Measurements from ENCODE around the gene SMAGP.
"Not testable (repeated sequence)": the region's sequence is repeated elsewhere in the genome, so short reads cannot be mapped to it uniquely, and the experiment has no call there.

The SMAGP gene

DNA sequence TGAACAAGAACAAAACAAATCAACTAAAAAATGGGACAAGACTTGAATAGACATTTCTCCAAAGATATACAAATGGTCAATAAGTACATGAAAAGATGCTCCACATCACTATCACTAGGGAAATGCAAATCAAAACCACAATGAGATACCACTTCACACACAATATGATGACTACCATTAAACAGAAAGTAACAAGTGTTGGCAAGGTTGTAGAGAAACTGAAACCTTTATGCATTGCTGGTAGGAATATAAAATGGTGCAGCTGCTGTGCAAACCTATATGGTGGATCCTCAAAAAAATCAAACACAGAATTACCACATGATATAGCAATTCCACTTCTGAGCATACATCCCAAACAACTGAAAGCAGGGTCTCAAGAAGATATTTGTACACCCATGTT is 5.2 kb downstream of the SMAGP start:
- no peak for DNase-seq

GRCh38 chr12:51264297-51264696 is 5.9 kb downstream of the SMAGP start:
- DNase-seq: no peak

GRCh38 chr12:51263341-51263740 is 6.9 kb downstream of the SMAGP start:
- no peak for DNase-seq

GRCh38 chr12:51262758-51263177 is 7.4 kb downstream of the SMAGP start:
- DNase-seq: peak in 2 of 56 donors; percentile 22 to 36

DNA sequence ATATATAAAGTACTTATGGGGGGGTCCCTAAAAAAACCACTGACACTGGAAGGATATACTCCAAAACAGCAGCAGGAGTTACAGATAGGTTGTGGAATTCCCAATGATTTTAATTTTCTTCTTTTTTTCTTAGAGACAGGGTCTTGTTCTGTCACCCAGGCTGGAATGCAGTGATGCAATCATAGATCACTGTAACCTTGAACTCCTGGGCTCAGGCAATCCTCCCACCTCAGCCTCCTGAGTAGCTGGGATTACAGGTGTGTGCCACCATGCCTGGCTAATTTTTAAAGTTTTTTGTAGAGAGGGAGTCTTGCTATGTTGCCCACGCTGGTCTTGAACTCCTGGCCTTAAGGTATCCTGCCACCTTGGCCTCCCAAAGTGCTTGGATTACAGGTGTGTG is 10.6 kb downstream of the SMAGP start:
- DNase-seq: not testable (repeated sequence)

- DNase-seq: no peak
These were observed 15.7 kb downstream of the SMAGP start for GRCh38 chr12:51254536-51254935.

- no peak for DNase-seq
These were observed 16.9 kb downstream of the SMAGP start for GRCh38 chr12:51253276-51253675.

DNA sequence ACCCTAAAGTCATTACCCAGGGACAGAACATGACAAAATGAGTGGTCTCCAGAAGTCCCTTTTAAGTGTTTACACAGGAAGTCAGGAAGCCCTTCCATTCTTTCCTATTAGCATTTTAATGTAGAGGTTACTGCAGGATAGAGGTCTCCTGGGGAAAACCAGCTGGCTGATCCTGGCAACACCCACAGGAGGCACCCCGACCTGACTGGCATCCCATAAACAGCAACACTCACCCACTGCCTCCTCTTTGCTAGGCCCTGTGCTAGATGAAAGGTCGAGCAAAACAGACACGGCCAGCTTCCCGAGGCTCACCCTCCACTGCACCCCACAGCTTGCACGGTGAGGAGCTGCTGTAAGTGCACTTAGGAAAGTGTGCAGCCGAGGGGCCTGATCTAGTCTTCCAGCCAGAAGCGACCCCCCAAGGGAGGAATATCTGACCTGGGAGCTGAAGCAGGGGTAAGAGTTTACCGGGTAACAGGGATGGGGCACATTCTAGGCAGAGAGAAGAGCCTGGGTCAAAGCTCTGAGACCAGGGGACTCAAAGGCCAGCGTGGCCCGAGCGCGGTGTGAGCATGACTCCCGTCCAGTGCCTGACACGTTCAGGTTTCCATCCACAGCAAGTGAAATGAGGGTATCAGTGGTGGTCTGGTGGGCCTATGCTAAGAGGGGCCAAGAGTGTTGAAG is 22.6 kb downstream of the SMAGP start:
- DNase-seq: no peak

GRCh38 chr12:51246254-51246853 is 23.9 kb downstream of the SMAGP start:
- DNase-seq: peak in 2 of 56 donors; percentile 12 to 16

- no peak for DNase-seq
These were observed 24.6 kb downstream of the SMAGP start for GRCh38 chr12:51245476-51246253.

GRCh38 chr12:51244269-51244668 is 25.9 kb downstream of the SMAGP start:
- DNase-seq: no peak

- no peak for DNase-seq
These were observed 27.3 kb downstream of the SMAGP start for GRCh38 chr12:51242876-51243275.

DNA sequence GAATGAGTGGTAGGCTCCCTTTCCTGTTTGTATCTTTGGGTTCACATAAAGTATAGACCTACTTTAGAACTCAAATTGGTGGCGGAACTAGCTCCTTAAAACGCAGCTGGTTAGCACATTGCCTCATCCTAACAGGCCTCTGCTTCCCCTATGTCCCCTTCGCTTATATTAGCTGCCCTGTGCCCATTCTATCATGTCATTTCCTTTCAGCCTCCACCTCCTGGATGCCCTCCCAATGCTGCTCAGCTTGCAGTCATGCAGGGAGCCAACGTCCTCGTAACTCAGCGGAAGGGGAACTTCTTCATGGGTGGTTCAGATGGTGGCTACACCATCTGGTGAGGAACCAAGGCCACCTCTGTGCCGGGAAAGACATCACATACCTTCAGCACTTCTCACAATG is 28.1 kb downstream of the SMAGP start:
- DNase-seq: peak in 2 of 56 donors; percentile 14 to 24

DNA sequence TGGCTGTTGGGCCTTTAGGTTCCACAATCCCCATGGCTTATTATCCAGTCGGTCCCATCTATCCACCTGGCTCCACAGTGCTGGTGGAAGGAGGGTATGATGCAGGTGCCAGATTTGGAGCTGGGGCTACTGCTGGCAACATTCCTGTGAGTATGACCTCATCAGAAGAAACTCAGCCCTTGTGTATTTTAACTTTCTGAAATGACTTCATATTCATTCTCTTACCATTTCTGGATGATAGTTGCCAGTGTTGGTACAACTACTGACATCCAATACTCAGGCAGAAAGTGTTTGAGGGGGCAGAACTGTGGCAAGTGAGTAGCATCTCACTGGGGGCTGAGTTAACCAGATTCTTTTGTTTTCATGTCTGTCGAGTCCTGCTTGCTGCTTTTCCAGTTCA is 29.2 kb downstream of the SMAGP start:
- DNase-seq: no peak

DNA sequence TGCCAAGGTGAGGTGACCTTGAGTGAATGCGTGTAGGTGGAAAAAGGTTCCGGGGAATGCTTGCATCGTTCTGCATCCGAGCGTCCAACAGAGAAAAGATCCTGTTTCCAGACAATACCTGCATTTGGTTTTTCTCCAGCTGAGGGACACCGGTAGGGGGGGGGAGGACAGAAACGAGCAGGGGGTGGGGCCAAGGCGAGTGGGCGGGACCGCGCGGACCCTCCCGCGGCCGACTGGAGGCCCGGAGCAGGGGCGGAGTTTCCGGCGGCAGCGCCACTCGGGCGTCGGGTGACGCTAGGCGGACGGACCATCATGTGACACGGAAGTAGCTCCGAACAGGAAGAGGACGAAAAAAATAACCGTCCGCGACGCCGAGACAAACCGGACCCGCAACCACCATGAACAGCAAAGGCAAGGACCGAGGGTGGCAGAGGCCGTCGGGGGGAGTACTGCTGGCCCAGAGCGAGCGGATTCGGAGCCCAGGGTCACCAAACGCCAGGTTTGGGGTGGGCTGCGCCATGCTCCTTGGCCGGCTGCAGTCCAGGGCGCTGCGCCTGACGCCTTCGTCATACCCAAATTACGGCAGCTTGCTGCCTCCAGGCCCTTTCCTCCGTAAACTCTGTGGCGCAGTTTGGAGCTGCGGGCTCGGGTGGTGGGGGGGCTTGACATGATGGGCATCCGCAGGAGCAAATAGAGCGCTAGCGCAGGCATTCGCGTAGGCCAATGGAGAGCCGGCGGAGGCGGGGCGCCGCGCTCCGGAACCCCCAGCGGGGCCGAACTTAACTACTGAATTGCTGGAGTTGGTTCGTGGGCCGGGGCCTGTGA is 31.5 kb downstream of the SMAGP start, which contains the start of gene DAZAP2:
TSS of gene DAZAP2 (plus strand) at position 317 of the 825 bp plus-strand sequence. CDS start at position 399, 82 bp downstream.
- DNase-seq: peak; percentile 37 to 97 (median 90)

DNA sequence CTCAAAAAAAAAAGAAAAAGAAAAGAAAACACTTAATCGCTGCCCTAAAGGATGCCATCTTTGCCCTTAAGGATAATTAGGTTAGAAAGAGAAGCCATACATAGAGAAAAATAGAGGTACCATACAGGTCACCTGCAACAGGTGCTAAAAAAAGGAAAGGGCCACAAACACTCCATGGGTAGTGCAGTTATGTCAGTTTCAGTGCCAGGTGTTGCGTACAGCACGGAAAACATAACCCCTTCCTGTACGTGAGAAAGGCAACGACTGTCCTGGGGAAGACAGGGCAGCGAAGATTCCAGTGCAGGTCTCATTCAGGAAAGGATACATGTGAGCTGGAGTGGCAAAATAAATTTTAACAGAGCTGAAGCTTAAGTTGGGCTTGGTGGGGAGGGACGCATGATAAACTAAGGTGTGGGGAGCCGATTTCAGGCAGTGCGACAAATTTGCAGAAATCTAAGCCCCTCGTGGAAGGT is 32.1 kb downstream of the SMAGP start:
- DNase-seq: no peak

DNA sequence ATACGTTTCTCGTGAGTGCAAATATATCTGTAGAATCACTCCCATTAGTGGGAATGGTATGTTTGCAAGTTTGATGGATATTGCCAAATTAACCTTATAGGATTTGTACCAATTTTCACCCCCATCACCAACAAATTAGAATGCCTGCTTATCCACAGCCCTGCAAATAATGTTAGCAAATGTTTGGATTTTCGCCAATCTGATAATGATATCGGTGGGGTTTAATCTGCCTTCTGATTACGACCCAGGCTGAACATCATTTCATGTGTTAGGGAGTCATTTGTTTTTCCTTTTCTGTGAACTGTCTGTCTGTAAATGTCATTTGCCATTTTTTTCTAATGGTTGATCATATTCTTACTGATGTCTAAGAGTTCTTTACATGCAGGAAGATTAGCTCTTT is 35.7 kb downstream of the SMAGP start:
- DNase-seq: no peak

GRCh38 chr12:51232642-51233041 is 37.6 kb downstream of the SMAGP start:
- no peak for DNase-seq

DNA sequence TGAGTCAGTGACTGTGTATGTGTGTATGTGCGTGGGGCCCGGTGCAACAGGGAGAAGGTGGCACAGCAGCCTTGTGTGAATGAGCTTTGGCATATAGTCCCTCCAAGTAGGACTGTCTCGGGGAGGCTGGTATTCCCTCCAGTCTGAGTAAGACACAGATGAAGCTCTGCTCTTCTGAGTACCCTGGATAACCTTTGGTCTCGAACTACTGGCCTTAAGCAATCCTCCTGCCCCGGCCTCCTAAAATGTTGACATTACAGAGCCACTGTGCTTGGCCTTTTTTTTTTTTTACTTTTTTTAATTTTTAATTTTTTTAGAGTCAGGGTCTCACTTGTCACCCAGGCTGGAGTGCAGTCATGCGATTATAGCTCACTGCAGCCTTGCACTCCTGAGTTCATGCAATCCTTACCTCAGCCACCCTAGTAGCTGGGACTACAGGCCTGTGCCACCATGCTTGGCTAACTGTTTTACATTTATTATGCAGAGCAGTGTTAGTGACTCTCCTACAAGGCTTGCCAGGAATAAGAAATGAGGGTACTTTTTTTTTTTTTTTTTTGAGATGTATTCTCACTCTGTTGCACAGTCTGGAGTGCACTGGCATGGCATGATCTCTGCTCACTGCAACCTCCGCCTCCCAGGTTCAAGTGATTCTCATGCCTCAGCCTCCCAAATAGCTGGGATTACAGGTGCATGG is 41.0 kb downstream of the SMAGP start:
- no peak for DNase-seq

GRCh38 chr12:51227962-51228361 is 42.3 kb downstream of the SMAGP start:
- DNase-seq: no peak

DNA sequence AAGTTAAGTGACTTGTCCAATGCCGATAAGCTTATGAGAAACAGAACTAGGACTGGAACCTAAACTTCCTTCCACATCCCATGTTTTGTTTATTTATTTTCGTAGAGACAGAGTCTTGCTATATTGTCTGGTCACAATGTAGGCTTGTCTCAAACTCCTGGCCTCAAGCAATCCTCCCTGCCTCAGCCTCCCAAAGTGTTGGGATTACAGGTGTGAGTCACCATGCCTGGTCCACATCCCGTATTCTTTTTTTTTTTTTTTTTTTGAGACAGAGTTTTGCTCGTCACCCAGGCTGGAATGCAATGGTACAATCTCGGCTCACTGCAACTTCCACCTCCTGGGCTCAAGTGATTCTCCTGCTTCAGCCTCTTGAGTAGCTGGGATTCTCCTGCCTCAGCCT is 43.1 kb downstream of the SMAGP start:
- not testable (repeated sequence) for DNase-seq
